ENCODE data around the gene PRKCB.

- TF ChIP-seq CTCF (IDR thresholded peaks at IDR 0.05; ENCODE audit: low read depth, low read length, missing input control), result no peak
- no peak for TF ChIP-seq ATF3 (IDR thresholded peaks at IDR 0.05)
- TF ChIP-seq REST (IDR thresholded peaks at IDR 0.05), result no peak
Measured at GRCh38 chr16:23979441-23979840, 143.7 kb downstream of the PRKCB start.
